Measurements from ENCODE around the gene ZAP70.

ZAP70 gene

GRCh38 chr2:97742381-97742847 is 29.0 kb downstream of the ZAP70 start:
- CTCF ChIA-PET, result interaction anchor here (0.9 to 10.5 kb wide), 13 partner anchors 9 to 152 kb away, joined by 3 to 131 read pairs (median 5); partner anchors contain the start of gene ZAP70
- no peaks in the 10 kb centered on the region for H3K36me3 ChIP-seq (ENCODE audit: control insufficient read depth in 4 of 4, insufficient read depth in 4 of 4, low read length in 3 of 4)
- H3K27ac ChIP-seq (ENCODE audit: insufficient read depth in 1 of 2, low read depth in 1 of 2, low read length in 2 of 2, poor library complexity in 1 of 2, severe bottlenecking in 2 of 2), result no peak overlapping the region
- no peak overlapping the region for H3K4me3 ChIP-seq (ENCODE audit: control insufficient read depth in 1 of 7, extremely low read depth in 1 of 7, insufficient read depth in 4 of 7, low read depth in 2 of 7, low read length in 6 of 7)
- no peaks in the 10 kb centered on the region for H3K27me3 ChIP-seq (replicated peaks in 2 of 5; ENCODE audit: control insufficient read depth in 4 of 5, insufficient read depth in 5 of 5, low read length in 4 of 5)
- peaks cover 0 to 7% (median 4%) of the 10 kb centered on the region in 4 experiments for H3K4me1 ChIP-seq (ENCODE audit: control extremely low read depth in 1 of 4, control insufficient read depth in 4 of 4, insufficient read depth in 4 of 4, low read length in 3 of 4)
- POLR2A ChIA-PET, result no interaction called here
- WGBS (ENCODE audit: insufficient coverage), result 90% methylated on average over 1 of the region's 4 CpGs
- no peak for DNase-seq
- H3K9me3 ChIP-seq (ENCODE audit: control extremely low read depth in 1 of 5, control insufficient read depth in 4 of 5, insufficient read depth in 2 of 5, low read depth in 1 of 5, low read length in 4 of 5), result no peaks in the 10 kb centered on the region

- Histone ChIP-seq H3K4me1 (ENCODE audit: control extremely low read depth in 1 of 4, control insufficient read depth in 4 of 4, insufficient read depth in 4 of 4, low read length in 3 of 4) (peaks cover 0 to 16% (median 7%) of the 10 kb centered on the region in 4 experiments), H3K4me3 (ENCODE audit: control insufficient read depth in 1 of 7, extremely low read depth in 1 of 7, insufficient read depth in 4 of 7, low read depth in 2 of 7, low read length in 6 of 7) (no peak overlapping the region), H3K27me3 (replicated peaks in 2 of 5; ENCODE audit: control insufficient read depth in 4 of 5, insufficient read depth in 5 of 5, low read length in 4 of 5) (no peaks in the 10 kb centered on the region), H3K36me3 (ENCODE audit: control insufficient read depth in 4 of 4, insufficient read depth in 4 of 4, low read length in 3 of 4) (no peaks in the 10 kb centered on the region), H3K9me3 (ENCODE audit: control extremely low read depth in 1 of 5, control insufficient read depth in 4 of 5, insufficient read depth in 2 of 5, low read depth in 1 of 5, low read length in 4 of 5) (no peaks in the 10 kb centered on the region), H3K27ac (ENCODE audit: insufficient read depth in 1 of 2, low read depth in 1 of 2, low read length in 2 of 2, poor library complexity in 1 of 2, severe bottlenecking in 2 of 2) (no peak overlapping the region)
- WGBS (ENCODE audit: insufficient coverage), result 96% methylated on average over 4 of the region's 6 CpGs
- DNase-seq, result no peak
- ChIA-PET POLR2A (no interaction called here), CTCF (interaction anchor here (0.8 to 10.5 kb wide), 6 partner anchors 13 to 153 kb away, joined by 3 to 131 read pairs (median 6); partner anchors contain the start of gene ZAP70)
Measured at GRCh38 chr2:97743913-97744312, 30.5 kb downstream of the ZAP70 start.

- Histone ChIP-seq H3K27ac (ENCODE audit: insufficient read depth in 1 of 2, low read depth in 1 of 2, low read length in 2 of 2, poor library complexity in 1 of 2, severe bottlenecking in 2 of 2) (no peak overlapping the region), H3K4me3 (ENCODE audit: control insufficient read depth in 1 of 7, extremely low read depth in 1 of 7, insufficient read depth in 4 of 7, low read depth in 2 of 7, low read length in 6 of 7) (no peak overlapping the region), H3K36me3 (ENCODE audit: control insufficient read depth in 4 of 4, insufficient read depth in 4 of 4, low read length in 3 of 4) (no peaks in the 10 kb centered on the region), H3K9me3 (ENCODE audit: control extremely low read depth in 1 of 5, control insufficient read depth in 4 of 5, insufficient read depth in 2 of 5, low read depth in 1 of 5, low read length in 4 of 5) (no peaks in the 10 kb centered on the region), H3K4me1 (ENCODE audit: control extremely low read depth in 1 of 4, control insufficient read depth in 4 of 4, insufficient read depth in 4 of 4, low read length in 3 of 4) (peaks cover 0 to 16% (median 6%) of the 10 kb centered on the region in 4 experiments), H3K27me3 (replicated peaks in 2 of 5; ENCODE audit: control insufficient read depth in 4 of 5, insufficient read depth in 5 of 5, low read length in 4 of 5) (no peaks in the 10 kb centered on the region)
- CTCF ChIA-PET, result interaction anchor here (0.9 to 10.5 kb wide), 7 partner anchors 9 to 47 kb away, joined by 3 to 131 read pairs (median 4); partner anchors contain the start of gene ZAP70
- peak in 1 of 3 donors; percentile 38 for DNase-seq
- 67% methylated on average over 3 of the region's 10 CpGs for WGBS (ENCODE audit: insufficient coverage)
- POLR2A ChIA-PET, result no interaction called here
Measured at GRCh38 chr2:97745474-97746174, 32.2 kb downstream of the ZAP70 start.

GRCh38 chr2:97747285-97747684 is 33.9 kb downstream of the ZAP70 start:
- peak in 2 of 3 donors; percentile 26 to 33 for DNase-seq
- Histone ChIP-seq H3K36me3 (ENCODE audit: control insufficient read depth in 4 of 4, insufficient read depth in 4 of 4, low read length in 3 of 4) (peaks cover 0 to 4% (median 0%) of the 10 kb centered on the region in 4 experiments), H3K9me3 (ENCODE audit: control extremely low read depth in 1 of 5, control insufficient read depth in 4 of 5, insufficient read depth in 2 of 5, low read depth in 1 of 5, low read length in 4 of 5) (no peaks in the 10 kb centered on the region), H3K27me3 (replicated peaks in 2 of 5; ENCODE audit: control insufficient read depth in 4 of 5, insufficient read depth in 5 of 5, low read length in 4 of 5) (no peaks in the 10 kb centered on the region), H3K27ac (ENCODE audit: insufficient read depth in 1 of 2, low read depth in 1 of 2, low read length in 2 of 2, poor library complexity in 1 of 2, severe bottlenecking in 2 of 2) (no peak overlapping the region), H3K4me3 (ENCODE audit: control insufficient read depth in 1 of 7, extremely low read depth in 1 of 7, insufficient read depth in 4 of 7, low read depth in 2 of 7, low read length in 6 of 7) (no peak overlapping the region), H3K4me1 (ENCODE audit: control extremely low read depth in 1 of 4, control insufficient read depth in 4 of 4, insufficient read depth in 4 of 4, low read length in 3 of 4) (peaks cover 0 to 15% (median 5%) of the 10 kb centered on the region in 4 experiments)
- ChIA-PET POLR2A (interaction anchor here (0.6 kb wide), 1 partner anchor 1320 kb away, joined by 3 read pairs; no protein-coding TSS in a partner anchor), CTCF (interaction anchor here (1.7 to 10.5 kb wide), 5 partner anchors 10 to 157 kb away, joined by 4 to 131 read pairs (median 7); partner anchors contain the start of gene ZAP70)
- 100% methylated on average over 1 of the region's 3 CpGs for WGBS (ENCODE audit: insufficient coverage)

- Histone ChIP-seq H3K36me3 (ENCODE audit: control insufficient read depth in 4 of 4, insufficient read depth in 4 of 4, low read length in 3 of 4) (peaks cover 0 to 4% (median 0%) of the 10 kb centered on the region in 4 experiments), H3K27me3 (replicated peaks in 2 of 5; ENCODE audit: control insufficient read depth in 4 of 5, insufficient read depth in 5 of 5, low read length in 4 of 5) (no peaks in the 10 kb centered on the region), H3K27ac (ENCODE audit: insufficient read depth in 1 of 2, low read depth in 1 of 2, low read length in 2 of 2, poor library complexity in 1 of 2, severe bottlenecking in 2 of 2) (no peak overlapping the region), H3K4me3 (ENCODE audit: control insufficient read depth in 1 of 7, extremely low read depth in 1 of 7, insufficient read depth in 4 of 7, low read depth in 2 of 7, low read length in 6 of 7) (no peak overlapping the region), H3K9me3 (ENCODE audit: control extremely low read depth in 1 of 5, control insufficient read depth in 4 of 5, insufficient read depth in 2 of 5, low read depth in 1 of 5, low read length in 4 of 5) (no peaks in the 10 kb centered on the region), H3K4me1 (ENCODE audit: control extremely low read depth in 1 of 4, control insufficient read depth in 4 of 4, insufficient read depth in 4 of 4, low read length in 3 of 4) (peaks cover 0 to 12% (median 4%) of the 10 kb centered on the region in 4 experiments)
- WGBS (ENCODE audit: insufficient coverage), result 100% methylated on average over 2 of the region's 4 CpGs
- ChIA-PET CTCF (interaction anchor here (0.7 to 10.5 kb wide), 9 partner anchors 11 to 157 kb away, joined by 3 to 131 read pairs (median 5); partner anchors contain the start of gene ZAP70), POLR2A (interaction anchor here (0.6 kb wide), 1 partner anchor 1319 kb away, joined by 3 read pairs; no protein-coding TSS in a partner anchor)
- no peak for DNase-seq
Measured at GRCh38 chr2:97747716-97748115, 34.3 kb downstream of the ZAP70 start.

GRCh38 chr2:97749581-97749980 is 36.2 kb downstream of the ZAP70 start:
- no peak overlapping the region for H3K27ac ChIP-seq (ENCODE audit: insufficient read depth in 1 of 2, low read depth in 1 of 2, low read length in 2 of 2, poor library complexity in 1 of 2, severe bottlenecking in 2 of 2)
- POLR2A ChIA-PET, result no interaction called here

GRCh38 chr2:97750017-97750416 is 36.6 kb downstream of the ZAP70 start:
- peaks cover 2 to 9% (median 2%) of the 10 kb centered on the region in 4 experiments for H3K36me3 ChIP-seq (ENCODE audit: control insufficient read depth in 4 of 4, insufficient read depth in 4 of 4, low read length in 3 of 4)
- H3K4me1 ChIP-seq (ENCODE audit: control extremely low read depth in 1 of 4, control insufficient read depth in 4 of 4, insufficient read depth in 4 of 4, low read length in 3 of 4), result peaks cover 0 to 12% (median 4%) of the 10 kb centered on the region in 4 experiments
- no peak overlapping the region for H3K27ac ChIP-seq (ENCODE audit: insufficient read depth in 1 of 2, low read depth in 1 of 2, low read length in 2 of 2, poor library complexity in 1 of 2, severe bottlenecking in 2 of 2)
- CTCF ChIA-PET, result interaction anchor here (0.9 to 4.4 kb wide), 4 partner anchors 9 to 159 kb away, joined by 3 to 39 read pairs (median 4); no protein-coding TSS in a partner anchor
- POLR2A ChIA-PET, result no interaction called here
- no peaks in the 10 kb centered on the region for H3K27me3 ChIP-seq (replicated peaks in 2 of 5; ENCODE audit: control insufficient read depth in 4 of 5, insufficient read depth in 5 of 5, low read length in 4 of 5)
- DNase-seq, result no peak
- 93% methylated on average over 4 of the region's 4 CpGs for WGBS (ENCODE audit: insufficient coverage)
- H3K4me3 ChIP-seq (ENCODE audit: control insufficient read depth in 1 of 7, extremely low read depth in 1 of 7, insufficient read depth in 4 of 7, low read depth in 2 of 7, low read length in 6 of 7), result no peak overlapping the region
- no peaks in the 10 kb centered on the region for H3K9me3 ChIP-seq (ENCODE audit: control extremely low read depth in 1 of 5, control insufficient read depth in 4 of 5, insufficient read depth in 2 of 5, low read depth in 1 of 5, low read length in 4 of 5)

More at GRCh38 chr2:97749581-97749980, 36.2 kb downstream of the ZAP70 start:
- Histone ChIP-seq H3K4me3 (ENCODE audit: control insufficient read depth in 1 of 7, extremely low read depth in 1 of 7, insufficient read depth in 4 of 7, low read depth in 2 of 7, low read length in 6 of 7) (no peak overlapping the region), H3K9me3 (ENCODE audit: control extremely low read depth in 1 of 5, control insufficient read depth in 4 of 5, insufficient read depth in 2 of 5, low read depth in 1 of 5, low read length in 4 of 5) (no peaks in the 10 kb centered on the region), H3K4me1 (ENCODE audit: control extremely low read depth in 1 of 4, control insufficient read depth in 4 of 4, insufficient read depth in 4 of 4, low read length in 3 of 4) (peaks cover 0 to 12% (median 4%) of the 10 kb centered on the region in 4 experiments), H3K27me3 (replicated peaks in 2 of 5; ENCODE audit: control insufficient read depth in 4 of 5, insufficient read depth in 5 of 5, low read length in 4 of 5) (no peaks in the 10 kb centered on the region), H3K36me3 (ENCODE audit: control insufficient read depth in 4 of 4, insufficient read depth in 4 of 4, low read length in 3 of 4) (peaks cover 0 to 5% (median 0%) of the 10 kb centered on the region in 4 experiments)
- CTCF ChIA-PET, result interaction anchor here (1.0 to 4.4 kb wide), 4 partner anchors 8 to 159 kb away, joined by 4 to 43 read pairs (median 22); no protein-coding TSS in a partner anchor
- WGBS (ENCODE audit: insufficient coverage), result 83% methylated on average over 2 of the region's 5 CpGs
- DNase-seq, result no peak

Measured in common myeloid progenitor, CD34-positive (primary cell).